H7 (cell line): ENCODE data around the gene SNX21. TPM values are rescaled to one million over a fixed set of nuclear protein-coding genes. Genes with fewer than 3 reads are reported as not detected.

Source experiments
- DNase-seq: peaks from one replicate; pipeline ENCODE4 v3.0.0; 2012
- H3K27me3 ChIP-seq: 2 replicates; pipeline ENCODE4 v1.6.0; 2011; ENCODE audit warnings: mild to moderate bottlenecking, low read length; ENCODE audit not compliant: control insufficient read depth, insufficient read depth
- H3K36me3 ChIP-seq: replicated peaks from 2 replicates; pipeline ENCODE4 v1.5.1; 2011; ENCODE audit warnings: low read length; ENCODE audit not compliant: control insufficient read depth, insufficient read depth
- H3K4me3 ChIP-seq: 2 replicates; pipeline ENCODE4 v1.5.1; 2011; ENCODE audit warnings: low read depth, mild to moderate bottlenecking, control low read depth, low read length, moderate library complexity; ENCODE audit not compliant: insufficient read depth
- total RNA-seq: library from RNA; depleted of rRNA; stranded (reverse); fragments of >200 nt; shearing (Covaris generic); gene quantifications from 2 replicates; pipeline ENCODE4 v1.2.3, GENCODE V29; 2014

SNX21 gene
- total RNA-seq, 1 experiment from 2014 or later, result 22.5 TPM

GRCh38 chr20:45851501-45851900 lies 17.9 kb downstream of the SNX21 start:
- Histone ChIP-seq H3K27me3 (no peaks in the 10 kb centered on the region), H3K4me3 (no peak overlapping the region), H3K36me3 (peaks cover 2% of the 10 kb centered on the region)
- DNase-seq, result no peak

- H3K27me3 ChIP-seq, result no peaks in the 10 kb centered on the region
- H3K4me3 ChIP-seq, result no peak overlapping the region
- peaks cover 2% of the 10 kb centered on the region for H3K36me3 ChIP-seq
- DNase-seq, result no peak
Observed at GRCh38 chr20:45852326-45852725, 18.7 kb downstream of the SNX21 start.

- no peaks in the 10 kb centered on the region for H3K27me3 ChIP-seq
- peak; percentile 63 for DNase-seq
- H3K4me3 ChIP-seq, result no peak overlapping the region
- H3K36me3 ChIP-seq, result no peaks in the 10 kb centered on the region; the same call in 1 of the 2 replicates
Observed at GRCh38 chr20:45853484-45853883, 19.9 kb downstream of the SNX21 start.

GRCh38 chr20:45857114-45857881 lies 23.7 kb downstream of the SNX21 start, which contains the start of the genes ACOT8 and ZSWIM3:
ACOT8 (minus strand) TSS chr20:45857392; CDS start chr20:45857315, 77 bp downstream.
ZSWIM3 (plus strand) TSS chr20:45857614; CDS start chr20:45857826, 212 bp downstream.
- Histone ChIP-seq H3K36me3 (no peaks in the 10 kb centered on the region), H3K4me3 (peak within 1 kb of the TSS; percentile 84), H3K27me3 (no peaks in the 10 kb centered on the region)
- peak; percentile 100 for DNase-seq

- Histone ChIP-seq H3K4me3 (peak overlapping the region; percentile 84), H3K27me3 (no peaks in the 10 kb centered on the region), H3K36me3 (no peaks in the 10 kb centered on the region)
- peak; percentile 89 for DNase-seq
Observed at GRCh38 chr20:45857882-45858216, 24.2 kb downstream of the SNX21 start.

GRCh38 chr20:45859916-45860315 lies 26.3 kb downstream of the SNX21 start:
- no peak for DNase-seq
- H3K36me3 ChIP-seq, result no peaks in the 10 kb centered on the region
- no peak overlapping the region for H3K4me3 ChIP-seq
- no peaks in the 10 kb centered on the region for H3K27me3 ChIP-seq

- H3K27me3 ChIP-seq, result no peaks in the 10 kb centered on the region
- H3K4me3 ChIP-seq, result no peak overlapping the region
- no peak for DNase-seq
- no peaks in the 10 kb centered on the region for H3K36me3 ChIP-seq
Observed at GRCh38 chr20:45860560-45861220, 27.1 kb downstream of the SNX21 start.

GRCh38 chr20:45861221-45862075 lies 27.8 kb downstream of the SNX21 start:
- Histone ChIP-seq H3K36me3 (no peaks in the 10 kb centered on the region), H3K4me3 (no peak overlapping the region), H3K27me3 (no peaks in the 10 kb centered on the region)
- DNase-seq, result no peak

GRCh38 chr20:45863543-45864470 lies 30.2 kb downstream of the SNX21 start:
- DNase-seq, result no peak
- H3K4me3 ChIP-seq, result no peak overlapping the region
- H3K27me3 ChIP-seq, result no peaks in the 10 kb centered on the region
- no peaks in the 10 kb centered on the region for H3K36me3 ChIP-seq

- Histone ChIP-seq H3K4me3 (no peak overlapping the region), H3K36me3 (no peaks in the 10 kb centered on the region), H3K27me3 (no peaks in the 10 kb centered on the region)
- no peak for DNase-seq
Observed at GRCh38 chr20:45866454-45866853, 32.9 kb downstream of the SNX21 start.

GRCh38 chr20:45867136-45867818 lies 33.7 kb downstream of the SNX21 start:
- Histone ChIP-seq H3K27me3 (no peaks in the 10 kb centered on the region), H3K36me3 (no peaks in the 10 kb centered on the region), H3K4me3 (no peak overlapping the region)
- DNase-seq, result no peak

- Histone ChIP-seq H3K27me3 (no peaks in the 10 kb centered on the region), H3K36me3 (no peaks in the 10 kb centered on the region), H3K4me3 (no peak overlapping the region)
- no peak for DNase-seq
Observed at GRCh38 chr20:45867819-45868176, 34.2 kb downstream of the SNX21 start.

- H3K36me3 ChIP-seq, result no peaks in the 10 kb centered on the region
- H3K27me3 ChIP-seq, result no peaks in the 10 kb centered on the region
- DNase-seq, result no peak
- no peak overlapping the region for H3K4me3 ChIP-seq
Observed at GRCh38 chr20:45872626-45873025, 39.0 kb downstream of the SNX21 start.
